Hepatocyte (in vitro differentiated cells): ENCODE results near the gene PRKACA. TPM values are rescaled to one million over a fixed set of nuclear protein-coding genes. Genes with fewer than 3 reads are reported as not detected.

Experiments used
- DNase-seq: peaks from one replicate; pipeline ENCODE4 v3.0.0-alpha.2; 2016; ENCODE audit warnings: low spot score
- H2AFZ ChIP-seq: fragments of 200-600 bp; sonication (generic); 2 replicates; pipeline ENCODE4 v1.6.0; 2016; ENCODE audit warnings: antibody characterized with exemption, mild to moderate bottlenecking
- H3K27ac ChIP-seq: fragments of 200-600 bp; sonication (generic); 2 replicates; pipeline ENCODE4 v1.5.1; 2016; ENCODE audit warnings: mild to moderate bottlenecking
- H3K27me3 ChIP-seq: fragments of 200-600 bp; sonication (generic); 2 replicates; pipeline ENCODE4 v1.6.1; 2016
- H3K36me3 ChIP-seq: fragments of 200-600 bp; sonication (generic); replicated peaks from 2 replicates; pipeline ENCODE4 v1.5.1; 2016; ENCODE audit warnings: low read depth; ENCODE audit not compliant: insufficient read depth
- H3K4me1 ChIP-seq: fragments of 200-600 bp; sonication (generic); 2 replicates; pipeline ENCODE4 v1.5.1; 2016; ENCODE audit warnings: mild to moderate bottlenecking, moderate library complexity; ENCODE audit not compliant: insufficient read depth
- H3K4me2 ChIP-seq: fragments of 200-600 bp; sonication (generic); 2 replicates; pipeline ENCODE4 v1.6.0; 2016
- H3K4me3 ChIP-seq: fragments of 200-600 bp; sonication (generic); 2 replicates; pipeline ENCODE4 v1.5.1; 2016; ENCODE audit warnings: mild to moderate bottlenecking
- H3K79me2 ChIP-seq: fragments of 200-600 bp; sonication (generic); 2 replicates; pipeline ENCODE4 v1.6.0; 2017; ENCODE audit warnings: mild to moderate bottlenecking
- H3K9me2 ChIP-seq: fragments of 200-600 bp; sonication (generic); replicated peaks from 2 replicates; pipeline ENCODE4 v1.6.0; 2017; ENCODE audit warnings: mild to moderate bottlenecking; ENCODE audit not compliant: insufficient read depth
- H3K9me3 ChIP-seq: fragments of 200-600 bp; sonication (generic); 2 replicates; pipeline ENCODE4 v1.5.1; 2016; ENCODE audit warnings: low read depth, mild to moderate bottlenecking
- H4K20me1 ChIP-seq: fragments of 200-600 bp; sonication (generic); 2 replicates; pipeline ENCODE4 v1.6.0; 2016; ENCODE audit warnings: mild to moderate bottlenecking; ENCODE audit not compliant: insufficient read depth, poor library complexity, severe bottlenecking
- EZH2 ChIP-seq: fragments of 200-600 bp; sonication (generic); IDR thresholded peaks from 2 replicates; pipeline ENCODE4 v1.6.1; 2016; ENCODE audit warnings: antibody characterized with exemption, mild to moderate bottlenecking, borderline replicate concordance
- EZH2phosphoT487 ChIP-seq: fragments of 200-600 bp; sonication (generic); IDR thresholded peaks from one replicate; pipeline ENCODE4 v1.6.1; 2018; ENCODE audit warnings: antibody characterized with exemption, mild to moderate bottlenecking, low read depth, moderate library complexity; ENCODE audit not compliant: unreplicated experiment, severe bottlenecking
- WGBS: methylation state at CpG from one replicate; pipeline ENCODE4 v1.1.6; 2016; ENCODE audit warnings: low lambda C conversion rate; ENCODE audit errors: missing lambda C conversion rate; 5-methylcytosine and 5-hydroxymethylcytosine counted together
- polyA plus RNA-seq: library from polyadenylated mRNA; unstranded; fragments of >200 nt; fragmentation: Nextera tagmentation; extraction: Ambion mirVana; gene quantifications from 2 replicates; pipeline ENCODE4 v1.2.1, GENCODE V29; 2016
- total RNA-seq: library from RNA; depleted of rRNA; stranded (reverse); fragments of >200 nt; gene quantifications from 2 replicates; pipeline ENCODE4 v1.2.3, GENCODE V29; 2014
- TF ChIP-seq, protein P1 (sequence below): fragments of 200-600 bp; sonication (generic); IDR thresholded peaks from 2 replicates; pipeline ENCODE4 v1.5.1; 2016; ENCODE audit warnings: antibody characterized with exemption, mild to moderate bottlenecking; ENCODE audit not compliant: poor library complexity

The PRKACA gene
- total RNA-seq (29.0 and 41.5 TPM in 2 replicates), polyA plus RNA-seq (12.2 and 13.4 TPM in 2 replicates)

- WGBS, result 2% methylated on average over 30 of the region's 67 CpGs
- peaks cover 19% of the 10 kb centered on the region for H3K4me1 ChIP-seq
These were observed at the start of gene PRKACA for GRCh38 chr19:14117668-14118164. TSS of gene PRKACA (minus strand) at chr19:14117762. CDS start at chr19:14117547, 215 bp downstream.

DNA sequence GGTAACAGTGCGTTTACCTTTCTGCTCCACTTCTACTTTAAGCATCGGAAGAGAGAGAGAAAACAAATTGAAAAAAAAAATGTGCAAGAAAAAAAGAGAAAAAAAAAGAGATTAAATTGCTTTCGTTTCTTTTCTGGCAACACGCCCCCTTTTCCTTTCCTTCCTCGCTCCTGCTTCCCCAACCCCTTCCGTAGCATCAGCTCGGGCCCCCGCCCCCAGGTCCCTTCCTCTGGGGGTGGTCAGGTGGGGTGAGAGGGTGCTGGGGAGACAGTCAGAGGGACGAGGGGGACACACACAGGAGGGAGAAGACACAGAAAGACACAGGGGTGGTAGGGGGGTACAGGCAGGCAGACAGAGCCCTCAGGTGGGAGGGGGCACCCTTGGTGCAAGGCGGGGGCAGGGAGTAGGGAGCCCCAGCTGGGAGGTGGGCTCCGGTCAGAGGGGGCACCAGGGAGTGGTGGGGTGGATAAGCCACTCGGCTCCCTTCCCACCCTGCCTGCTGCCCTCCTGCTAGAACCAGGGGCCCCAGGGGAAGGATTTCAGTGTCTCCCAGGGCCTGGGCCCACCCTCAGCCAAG lies 49.5 kb upstream of the PRKACA start:
- Histone ChIP-seq H3K27ac (peak overlapping the region; percentile 73), H3K9me3 (no peaks in the 10 kb centered on the region), H3K36me3 (no peaks in the 10 kb centered on the region), H3K4me2 (no peak overlapping the region), H4K20me1 (no peaks in the 10 kb centered on the region), H3K79me2 (no peaks in the 10 kb centered on the region), H3K4me1 (peaks cover 17% of the 10 kb centered on the region), H2AFZ (no peak overlapping the region), H3K27me3 (no peaks in the 10 kb centered on the region), H3K9me2 (no peaks in the 10 kb centered on the region), H3K4me3 (no peak overlapping the region)
- TF ChIP-seq EZH2 (no peak), EZH2phosphoT487 (no peak)
- DNase-seq, result no peak
- 90% methylated on average over 9 of the region's 12 CpGs for WGBS

More at GRCh38 chr19:14117668-14118164, at the start of gene PRKACA:
- no peaks in the 10 kb centered on the region for H3K9me3 ChIP-seq
- peaks cover 4% of the 10 kb centered on the region for H4K20me1 ChIP-seq
- TF ChIP-seq, protein P1, sequence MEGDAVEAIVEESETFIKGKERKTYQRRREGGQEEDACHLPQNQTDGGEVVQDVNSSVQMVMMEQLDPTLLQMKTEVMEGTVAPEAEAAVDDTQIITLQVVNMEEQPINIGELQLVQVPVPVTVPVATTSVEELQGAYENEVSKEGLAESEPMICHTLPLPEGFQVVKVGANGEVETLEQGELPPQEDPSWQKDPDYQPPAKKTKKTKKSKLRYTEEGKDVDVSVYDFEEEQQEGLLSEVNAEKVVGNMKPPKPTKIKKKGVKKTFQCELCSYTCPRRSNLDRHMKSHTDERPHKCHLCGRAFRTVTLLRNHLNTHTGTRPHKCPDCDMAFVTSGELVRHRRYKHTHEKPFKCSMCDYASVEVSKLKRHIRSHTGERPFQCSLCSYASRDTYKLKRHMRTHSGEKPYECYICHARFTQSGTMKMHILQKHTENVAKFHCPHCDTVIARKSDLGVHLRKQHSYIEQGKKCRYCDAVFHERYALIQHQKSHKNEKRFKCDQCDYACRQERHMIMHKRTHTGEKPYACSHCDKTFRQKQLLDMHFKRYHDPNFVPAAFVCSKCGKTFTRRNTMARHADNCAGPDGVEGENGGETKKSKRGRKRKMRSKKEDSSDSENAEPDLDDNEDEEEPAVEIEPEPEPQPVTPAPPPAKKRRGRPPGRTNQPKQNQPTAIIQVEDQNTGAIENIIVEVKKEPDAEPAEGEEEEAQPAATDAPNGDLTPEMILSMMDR, result no peak
- TF ChIP-seq EZH2 (no peak), EZH2phosphoT487 (no peak)
- H3K4me2 ChIP-seq, result peak within 1 kb of the TSS; percentile 98
- H3K4me3 ChIP-seq, result peak within 1 kb of the TSS; percentile 96
- no peaks in the 10 kb centered on the region for H3K36me3 ChIP-seq
- no peaks in the 10 kb centered on the region for H3K27me3 ChIP-seq
- no peaks in the 10 kb centered on the region for H3K9me2 ChIP-seq
- H3K79me2 ChIP-seq, result peaks cover 45% of the 10 kb centered on the region
- H3K27ac ChIP-seq, result peak within 1 kb of the TSS; percentile 99
- peak; percentile 99 for DNase-seq
- peak within 1 kb of the TSS; percentile 51 for H2AFZ ChIP-seq

DNA sequence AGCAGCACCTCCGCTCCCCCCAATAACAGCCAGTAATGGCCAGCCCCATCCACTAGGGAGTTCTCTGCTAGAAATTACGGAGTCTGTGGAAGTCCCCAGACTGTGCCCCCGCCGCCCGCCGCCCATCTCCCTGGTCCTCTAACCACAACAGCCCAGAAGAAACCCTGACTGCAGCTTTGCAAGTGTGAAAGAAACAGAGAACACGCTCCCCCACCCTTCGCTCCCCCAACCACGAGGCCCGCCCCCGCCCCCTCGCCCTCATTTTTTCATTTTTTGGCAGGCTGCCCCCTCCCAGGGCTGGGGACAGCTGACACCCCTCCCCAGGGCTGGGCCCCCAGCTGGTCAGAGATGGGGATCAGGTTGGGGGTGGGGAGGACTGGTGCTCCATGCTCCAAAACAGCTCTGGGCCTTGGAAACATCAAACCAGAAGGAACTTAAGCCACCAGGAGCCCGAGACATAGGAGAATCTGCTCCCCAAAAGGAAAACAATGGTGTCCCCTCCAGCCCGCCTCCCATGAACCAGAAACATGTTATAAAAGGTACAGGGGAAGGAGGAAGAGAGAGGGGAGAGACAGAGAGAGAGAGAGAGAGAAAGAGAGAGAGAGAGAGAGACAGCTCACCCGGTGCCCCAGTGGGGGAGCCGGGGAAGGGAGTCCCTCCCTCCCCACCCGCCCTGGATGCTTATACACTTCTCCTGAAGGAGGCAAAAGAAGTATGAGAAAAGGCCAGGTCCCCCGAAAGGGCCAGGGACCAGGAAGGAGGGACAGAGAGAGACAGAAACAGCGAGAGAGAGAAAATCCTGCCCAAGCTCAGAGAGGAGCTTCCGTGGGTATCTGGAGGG lies 48.6 kb upstream of the PRKACA start:
- no peaks in the 10 kb centered on the region for H3K79me2 ChIP-seq
- no peaks in the 10 kb centered on the region for H3K9me2 ChIP-seq
- TF ChIP-seq, protein P1, result no peak
- TF ChIP-seq EZH2 (no peak), EZH2phosphoT487 (no peak)
- no peaks in the 10 kb centered on the region for H3K9me3 ChIP-seq
- no peaks in the 10 kb centered on the region for H4K20me1 ChIP-seq
- no peak overlapping the region for H3K4me3 ChIP-seq
- no peak for DNase-seq
- H3K4me2 ChIP-seq, result peak overlapping the region; percentile 29
- no peak overlapping the region for H2AFZ ChIP-seq
- no peaks in the 10 kb centered on the region for H3K36me3 ChIP-seq
- no peaks in the 10 kb centered on the region for H3K27me3 ChIP-seq
- H3K4me1 ChIP-seq, result peaks cover 17% of the 10 kb centered on the region
- H3K27ac ChIP-seq, result peak overlapping the region; percentile 73
- 86% methylated on average over 19 of the region's 20 CpGs for WGBS
